Kidney capillary endothelial cell (primary cell): Measurements from ENCODE around the gene IRX4.

Source experiments
- DNase-seq: peaks from one replicate; pipeline ENCODE4 v3.0.0-alpha.2; 2018; ENCODE audit warnings: low spot score

Gene IRX4

DNA sequence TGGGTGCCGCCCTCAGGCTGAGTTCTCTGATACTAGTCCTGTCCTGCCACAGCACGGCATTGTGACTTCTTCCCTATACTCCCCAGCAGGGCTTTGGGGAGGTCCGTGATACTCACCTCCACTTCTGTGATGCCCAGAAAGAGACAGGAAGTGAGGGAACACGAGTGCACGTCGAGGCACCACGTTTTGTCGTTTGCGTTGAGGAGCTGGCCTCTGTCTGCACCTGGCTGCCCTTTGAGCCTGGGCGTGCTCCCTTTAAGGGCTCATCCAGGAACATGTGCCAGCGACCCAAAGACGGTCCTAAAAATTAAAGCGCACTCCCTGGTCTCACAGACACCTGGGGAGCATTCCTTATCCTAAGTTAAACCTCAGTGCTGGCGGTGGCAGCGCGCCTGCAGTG lies 8.7 kb upstream of the IRX4 start:
- no peak for DNase-seq

DNA sequence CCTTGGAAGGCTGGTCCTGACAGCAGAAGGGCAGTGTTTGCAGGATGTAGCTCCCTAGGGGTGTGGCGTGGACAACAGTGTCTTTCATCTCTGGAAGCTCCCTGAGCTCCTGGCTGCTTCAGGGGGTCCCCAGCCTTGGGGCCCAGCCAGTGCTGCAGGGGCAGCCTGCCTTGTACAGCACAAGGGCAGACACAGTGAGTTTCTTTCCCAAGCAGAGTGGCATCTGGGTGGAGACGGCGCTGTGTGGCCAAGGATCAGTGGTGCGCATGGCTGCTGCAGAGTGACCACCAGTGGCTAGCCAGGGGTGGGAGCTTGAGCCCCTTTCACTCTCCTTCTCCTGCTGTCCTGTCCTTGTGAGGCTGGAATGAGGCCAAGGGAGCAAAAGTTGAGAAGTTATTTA lies 7.6 kb upstream of the IRX4 start:
- no peak for DNase-seq

DNA sequence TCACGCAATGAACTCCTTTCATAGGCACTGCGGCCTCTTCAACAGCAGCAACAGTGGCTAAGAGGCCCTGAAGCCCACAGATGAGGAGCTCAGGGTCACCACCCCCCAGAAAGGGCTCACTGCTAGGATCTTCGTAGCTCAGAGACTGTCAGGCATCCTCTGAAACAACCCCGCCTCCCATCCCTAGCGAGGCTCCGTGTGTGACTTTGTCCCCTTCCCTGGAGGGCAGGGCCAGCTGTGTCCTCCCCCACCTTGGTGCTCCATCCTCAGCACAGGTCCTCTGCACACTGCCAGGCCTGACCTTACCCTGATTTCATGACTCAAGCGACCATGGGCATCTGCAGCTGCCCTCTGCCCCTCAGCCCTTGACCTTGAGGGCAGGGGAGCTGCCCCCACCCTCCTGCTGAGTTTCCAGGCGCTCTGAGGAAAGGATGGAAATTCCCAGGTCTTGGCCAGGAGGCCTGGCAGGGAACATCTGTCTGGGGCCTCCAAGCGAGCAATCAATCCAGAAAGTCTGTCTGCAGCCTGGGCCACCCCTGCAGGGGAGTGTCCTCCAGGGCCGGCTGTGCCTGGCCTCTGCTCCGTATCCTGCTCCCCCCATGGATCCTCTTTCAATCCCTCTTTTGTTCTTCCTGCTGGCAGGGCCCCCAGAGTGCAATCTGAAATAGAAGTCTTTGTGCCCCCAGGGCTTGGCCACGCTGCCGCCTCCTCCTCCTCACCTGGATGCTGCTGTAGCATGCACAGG lies 6.8 kb upstream of the IRX4 start:
- no peak for DNase-seq

DNA sequence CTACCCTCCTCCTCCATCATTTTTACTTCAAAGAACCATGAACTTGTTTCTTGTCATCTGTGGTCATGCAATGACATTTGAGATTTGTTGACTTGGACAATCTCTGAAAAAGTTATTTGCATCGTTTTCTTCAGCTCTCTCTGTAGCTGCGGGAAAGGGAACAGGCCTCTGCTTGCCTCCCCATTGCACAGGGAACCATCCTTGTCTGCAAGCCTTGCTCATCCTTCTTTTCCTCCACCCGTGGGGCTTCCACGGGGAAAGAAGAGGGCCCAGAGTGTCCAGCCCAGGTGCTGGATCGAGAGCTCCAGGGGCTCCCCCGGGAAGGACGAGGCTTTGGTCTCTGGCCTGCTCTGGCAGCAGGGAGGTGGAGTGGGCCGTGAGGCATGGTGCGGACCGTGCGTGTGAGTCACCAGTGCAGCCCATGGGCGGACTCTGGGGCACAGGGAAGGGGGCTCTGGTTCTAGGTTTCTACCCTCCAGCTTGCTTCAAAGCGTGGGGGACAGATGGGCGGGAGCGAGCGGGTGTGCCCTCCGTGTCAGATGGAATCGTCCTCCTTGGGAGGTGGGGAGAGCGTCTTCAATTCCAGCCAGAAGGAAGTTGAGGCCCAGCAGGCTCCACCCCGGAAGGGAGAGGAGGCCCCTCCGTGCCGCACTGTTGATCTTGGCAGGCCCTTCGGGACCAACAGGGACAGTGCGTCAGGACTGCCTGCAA lies 6.0 kb upstream of the IRX4 start:
- DNase-seq = no peak

DNA sequence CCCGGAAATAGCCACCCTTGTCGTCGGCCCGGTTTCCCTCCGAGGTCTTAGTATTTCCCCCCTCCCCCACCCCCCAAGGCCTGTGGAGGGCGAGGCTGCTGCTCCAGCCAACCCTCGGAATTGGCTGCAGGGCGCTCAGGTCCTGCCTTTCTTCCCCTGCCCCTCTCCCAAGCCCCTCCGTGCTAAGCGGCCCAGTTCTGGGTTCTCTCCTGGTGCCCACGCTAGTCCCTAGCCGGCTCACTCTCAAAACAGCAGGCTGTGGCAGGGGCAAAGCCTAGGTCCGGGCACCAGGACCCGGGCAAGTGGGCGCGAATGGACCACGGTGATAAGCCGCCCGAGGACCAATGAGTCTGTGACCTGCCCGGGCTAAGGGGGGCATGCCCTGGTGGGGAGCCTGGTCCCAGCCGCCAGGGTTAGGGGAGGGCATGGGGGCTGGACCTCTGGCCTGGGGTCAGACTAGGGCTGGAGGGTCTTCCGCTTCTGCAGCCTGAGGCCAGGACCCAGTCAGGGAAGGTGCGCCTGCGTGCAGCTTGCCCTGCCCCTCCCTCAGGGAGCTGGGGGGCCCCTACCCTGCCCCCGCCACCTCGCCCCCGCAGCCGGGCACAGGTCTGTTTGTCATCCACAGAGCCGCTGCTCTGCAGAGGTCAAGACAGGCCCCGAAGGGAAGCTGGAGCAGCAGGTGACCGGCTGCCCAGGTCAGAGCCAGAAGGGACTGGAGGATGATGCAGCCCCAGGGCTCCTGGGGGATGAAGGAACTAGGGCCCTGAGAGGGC lies 5.0 kb upstream of the IRX4 start:
- no peak for DNase-seq

DNA sequence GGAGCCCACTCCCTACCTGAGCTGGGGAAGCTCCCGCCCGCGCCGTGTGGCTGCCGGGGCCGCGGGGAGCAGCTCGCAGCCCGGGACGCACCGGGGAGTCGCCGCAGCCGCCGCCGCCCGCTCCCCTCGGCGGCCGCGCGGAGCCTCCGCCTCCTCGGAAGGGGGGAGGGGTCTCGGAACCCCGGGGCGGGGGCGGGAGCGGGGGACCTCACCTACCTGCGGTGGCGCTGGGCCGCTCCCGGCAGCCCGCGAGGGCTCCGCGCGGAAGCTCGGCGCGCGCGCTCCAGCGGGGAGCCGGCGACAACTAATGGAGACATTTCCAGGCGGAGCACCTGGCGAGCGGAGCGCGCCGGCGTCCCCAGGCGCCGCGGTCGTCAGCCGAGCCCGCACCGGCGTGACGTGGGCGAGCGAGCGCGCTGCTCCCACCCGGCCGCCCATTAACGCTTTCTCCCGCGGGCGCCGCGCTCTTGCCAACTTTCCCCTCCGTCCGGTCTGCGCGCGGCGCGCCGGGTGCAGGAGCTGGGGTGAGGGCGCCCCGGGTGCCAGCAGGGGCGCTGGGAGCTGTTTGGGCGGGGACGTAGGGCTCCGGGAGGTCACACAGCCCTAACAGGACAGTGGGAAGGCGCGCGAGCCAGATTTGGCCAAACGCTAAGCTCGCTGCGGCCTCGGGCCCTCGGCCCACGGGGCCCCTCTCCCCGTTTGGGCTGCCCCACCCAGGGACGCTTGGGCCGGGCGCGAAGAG lies 4.3 kb upstream of the IRX4 start:
- DNase-seq = no peak

DNA sequence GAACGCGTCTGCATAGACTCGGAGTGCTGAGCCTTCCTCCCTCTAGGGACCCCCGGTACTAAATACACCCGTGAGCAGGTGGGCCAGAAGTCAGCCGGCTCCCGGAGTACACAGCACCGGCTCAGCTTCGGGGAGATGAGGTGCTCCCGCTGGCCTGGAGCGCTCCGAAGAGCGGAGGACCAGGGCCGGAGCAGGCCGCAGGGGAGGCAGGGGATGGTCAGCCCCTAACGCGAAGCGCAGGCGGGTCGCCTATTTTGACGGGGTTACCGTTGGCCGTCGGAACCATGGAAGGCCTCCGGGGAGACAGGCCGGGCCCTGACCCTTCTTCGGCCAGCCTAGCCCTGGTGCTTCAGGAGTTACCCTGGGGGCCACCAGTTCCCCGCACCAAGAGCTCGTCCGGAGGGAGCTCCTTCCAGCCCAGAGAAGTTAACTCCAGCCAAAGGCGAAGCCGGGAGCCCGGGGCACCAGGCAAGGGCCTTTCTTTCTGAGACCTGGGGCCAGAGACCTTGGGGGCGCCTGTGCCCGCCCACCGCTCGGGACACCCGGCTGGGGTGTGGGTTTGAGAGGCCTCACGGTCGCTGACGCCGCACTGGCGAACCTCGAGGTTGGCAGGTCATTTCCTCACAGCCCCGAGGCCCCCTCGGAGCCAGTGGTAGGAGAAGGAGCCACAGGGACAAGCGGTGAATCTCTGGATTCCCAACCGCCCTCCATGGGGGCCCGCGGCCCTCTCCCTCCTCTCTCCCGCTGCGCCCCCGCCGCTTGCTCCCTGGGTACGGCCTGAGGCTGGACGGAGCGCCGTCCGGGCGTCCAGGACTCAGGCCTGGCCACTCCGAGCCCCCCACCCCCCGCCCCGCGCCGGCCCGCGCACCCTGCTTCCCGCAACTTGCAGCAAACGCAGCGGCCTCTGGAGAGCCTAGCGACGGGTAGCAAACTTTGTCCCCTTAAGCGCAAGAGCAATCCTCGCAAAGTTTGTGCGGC lies 3.4 kb upstream of the IRX4 start:
- DNase-seq = no peak

DNA sequence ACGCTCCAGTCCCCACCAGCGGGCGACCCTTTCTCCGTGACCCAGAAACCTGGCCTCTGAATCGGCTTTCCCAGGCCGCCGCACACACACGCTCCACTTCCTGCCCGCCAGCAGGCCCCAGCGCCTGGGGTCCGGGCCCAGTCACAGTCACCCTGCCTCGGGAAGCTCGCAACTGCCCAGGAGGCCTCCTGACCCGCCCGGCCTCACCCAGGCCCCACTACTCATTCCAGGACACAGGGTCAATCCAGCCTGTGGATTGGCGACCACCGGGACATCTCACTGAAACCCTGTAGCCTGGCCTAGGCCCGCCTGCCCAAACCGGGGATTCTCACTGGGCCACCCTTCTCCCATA lies 2.7 kb upstream of the IRX4 start:
- no peak for DNase-seq

DNA sequence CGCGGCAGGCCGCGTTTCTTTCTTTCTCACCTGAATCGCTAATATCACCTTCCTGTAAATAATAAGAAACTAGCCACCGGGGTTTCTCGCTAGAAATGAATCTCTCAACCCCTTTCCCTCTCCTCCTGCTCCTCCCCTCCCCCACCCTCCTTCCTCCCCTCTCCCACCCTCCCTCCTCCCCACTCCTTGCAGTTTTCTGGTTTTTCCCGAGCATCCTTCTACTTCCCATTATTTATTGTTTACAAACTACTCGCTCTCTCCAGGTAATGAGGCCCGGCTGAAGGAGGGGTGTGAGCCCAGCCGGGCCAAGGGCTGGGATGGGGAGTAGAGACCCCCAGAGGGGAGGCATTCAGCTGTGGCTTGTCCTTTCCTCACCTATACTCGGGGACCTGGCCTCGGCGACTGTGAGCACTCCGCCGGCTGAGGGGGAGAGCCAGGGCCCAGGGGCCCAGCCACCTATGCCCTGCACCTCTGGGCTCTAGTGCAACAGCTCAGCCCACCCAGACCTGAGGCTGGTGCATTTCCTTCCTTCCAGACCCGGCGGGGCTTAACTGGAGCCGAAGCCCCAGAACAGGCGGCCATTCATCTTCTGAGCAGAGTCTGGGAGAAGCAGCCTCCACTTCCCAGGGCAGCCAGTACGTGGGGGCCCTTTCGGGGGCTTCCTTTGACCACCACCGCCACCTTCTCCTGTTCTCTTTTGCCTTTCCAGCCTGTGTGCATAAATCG lies 2.1 kb upstream of the IRX4 start:
- DNase-seq = no peak

DNA sequence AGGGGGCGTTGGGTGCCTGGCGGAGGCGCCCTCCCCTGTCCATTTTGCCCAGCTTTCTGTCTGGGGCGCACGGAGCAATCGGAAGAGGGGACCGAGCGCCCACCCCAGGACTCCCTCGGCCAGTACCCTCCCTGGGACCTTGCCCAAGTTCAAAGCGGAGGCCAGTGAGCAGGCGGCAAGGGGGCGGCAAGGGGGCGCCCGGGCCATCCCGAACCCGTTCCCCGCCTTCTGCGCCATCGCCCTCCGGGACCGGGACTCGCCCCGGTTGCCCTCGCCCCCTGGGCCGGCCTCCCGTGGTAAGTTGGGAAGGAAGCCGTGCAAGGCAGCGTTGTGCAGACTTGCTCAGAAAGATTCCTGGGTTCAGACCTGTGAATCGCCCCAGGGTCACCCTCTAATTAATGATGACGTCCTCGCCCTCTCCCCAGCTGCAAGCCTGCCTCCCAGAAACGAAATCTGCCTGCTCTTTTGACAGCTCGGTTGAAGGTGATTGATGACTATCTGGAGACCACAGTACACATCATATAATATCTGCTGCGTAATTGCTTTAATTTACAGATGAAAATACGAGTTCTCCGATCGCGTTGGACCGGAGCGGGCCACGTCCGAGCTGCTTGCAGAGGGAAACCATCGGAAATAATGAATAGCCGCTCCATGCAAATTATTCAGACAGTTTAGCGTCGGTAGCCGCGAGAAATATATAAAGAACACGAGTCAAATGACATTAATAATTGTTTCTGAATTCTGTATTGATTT lies 1.4 kb upstream of the IRX4 start:
- DNase-seq = no peak

DNA sequence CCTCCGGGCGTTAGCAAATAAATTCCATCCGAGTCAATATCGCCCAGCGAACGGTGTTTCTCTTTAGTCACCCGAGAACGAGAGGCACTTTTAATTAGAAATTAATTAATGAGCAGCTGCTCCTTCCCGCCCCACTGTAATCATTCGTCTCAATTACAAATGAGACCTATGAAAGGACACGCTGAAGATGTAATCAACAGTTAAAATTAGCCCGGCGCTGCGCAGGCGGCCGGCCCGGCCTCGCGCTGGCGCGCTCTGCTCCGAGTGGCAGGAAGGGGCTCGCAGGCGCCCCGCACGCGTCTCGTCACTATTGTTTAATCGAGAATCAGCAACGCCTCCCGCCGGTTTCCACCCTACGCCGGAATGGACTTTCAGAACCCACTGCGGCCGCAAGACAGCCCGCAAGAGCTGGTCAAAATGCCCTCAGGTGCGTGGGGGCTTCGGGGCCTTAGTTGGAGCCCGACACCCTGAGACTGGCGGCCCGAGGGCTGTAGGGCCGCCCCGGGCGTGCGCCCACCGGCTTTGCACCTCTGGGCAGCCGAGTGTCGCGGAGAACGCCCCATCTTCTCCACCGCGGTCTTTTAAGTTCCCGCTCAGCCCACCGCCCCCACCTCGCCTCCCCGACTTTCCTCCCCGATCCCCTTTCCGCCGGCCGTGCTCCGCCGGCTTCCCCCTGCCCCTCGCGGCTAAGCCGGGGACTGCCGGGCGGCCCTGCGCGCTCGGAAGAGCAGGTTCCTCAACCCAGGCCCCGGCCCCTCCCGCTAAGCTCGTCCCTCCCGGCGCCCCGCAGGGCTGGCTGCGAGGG lies 597 bp upstream of the IRX4 start:
- DNase-seq = no peak

DNA sequence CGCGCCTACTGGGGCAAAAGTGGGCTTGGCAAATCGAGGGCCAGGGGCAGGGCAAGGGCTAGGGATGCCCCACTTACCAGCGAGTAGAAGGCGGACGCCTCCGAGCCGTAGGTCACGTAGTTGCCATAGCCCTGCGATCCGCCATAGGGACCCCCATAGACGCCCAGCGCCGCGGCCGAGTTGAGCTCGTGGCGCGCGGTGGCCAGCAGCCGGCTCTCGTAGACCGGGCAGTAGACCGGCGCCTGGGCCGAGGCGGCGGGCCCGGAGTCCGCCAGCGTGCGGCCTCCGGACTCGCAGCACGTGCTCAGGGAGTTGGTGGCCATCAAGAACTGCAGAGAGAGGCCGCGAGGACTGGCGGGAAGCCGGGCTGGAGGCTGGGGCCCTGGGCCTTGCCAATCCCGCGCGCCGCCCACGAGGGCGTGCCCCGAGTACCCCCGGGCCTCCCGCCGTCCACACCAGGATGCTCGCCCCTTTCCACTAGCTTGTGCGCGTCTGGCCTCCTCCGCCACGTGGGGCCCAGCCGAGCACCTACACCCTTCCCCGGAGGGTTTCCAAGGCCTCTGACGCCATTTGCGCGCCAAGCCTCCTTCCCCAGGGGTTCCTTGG lies 891 bp downstream of the IRX4 start:
- no peak for DNase-seq

DNA sequence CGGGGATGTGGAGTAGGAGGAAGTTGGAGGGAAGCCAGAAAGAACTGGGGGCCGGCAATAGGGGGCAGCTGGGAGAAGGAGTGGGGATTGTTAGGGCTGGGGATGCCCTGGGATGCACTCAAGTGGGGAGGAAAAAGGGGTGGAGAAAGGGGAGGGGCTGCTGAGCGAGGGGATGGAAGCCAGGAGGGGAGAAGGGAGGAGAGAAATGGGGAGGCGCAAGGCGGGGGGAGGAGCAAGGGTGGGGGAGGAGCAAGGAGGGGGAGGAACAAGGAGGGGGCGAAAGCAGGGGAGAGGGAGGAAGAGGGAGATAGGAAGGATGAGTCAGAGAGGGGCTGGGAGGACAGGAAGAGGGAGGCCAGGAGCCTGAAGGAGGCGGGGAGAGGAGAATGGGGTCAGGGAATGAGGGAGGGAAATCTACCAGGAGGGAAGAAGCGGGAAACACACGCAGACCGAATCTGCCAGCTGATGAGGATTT lies 1.6 kb downstream of the IRX4 start:
- no peak for DNase-seq

DNA sequence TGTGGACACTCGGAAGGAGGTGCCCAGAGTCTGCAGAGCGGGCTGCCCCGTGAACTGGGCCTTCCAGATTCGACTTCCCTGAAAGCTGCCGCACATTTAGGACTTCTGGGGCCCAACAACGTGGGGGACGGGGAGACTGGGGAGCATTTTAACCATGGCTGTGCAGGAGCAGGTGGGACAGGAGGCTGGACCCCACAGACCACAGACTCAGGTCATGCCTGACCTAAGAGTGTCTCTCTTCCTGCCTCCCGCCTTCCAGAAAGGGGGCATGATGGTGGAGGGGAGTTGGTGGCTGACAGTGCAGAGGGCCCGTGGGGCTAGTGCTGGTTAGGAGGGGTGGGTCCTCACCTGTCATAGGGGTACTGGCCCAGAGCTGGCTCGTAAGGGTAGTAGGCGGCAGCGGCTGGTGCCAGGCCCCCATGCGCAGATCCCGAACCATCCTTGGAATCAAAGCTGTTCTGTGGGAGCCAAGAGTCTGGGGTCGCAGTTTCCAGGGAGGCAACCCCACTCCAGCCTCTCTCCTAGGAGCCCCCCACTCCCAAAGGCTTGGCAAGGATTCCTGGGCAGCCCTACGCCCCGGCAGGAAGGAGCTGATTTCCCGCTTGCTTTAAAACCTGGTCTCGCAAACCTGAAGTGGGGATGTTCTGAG lies 2.2 kb downstream of the IRX4 start:
- no peak for DNase-seq

DNA sequence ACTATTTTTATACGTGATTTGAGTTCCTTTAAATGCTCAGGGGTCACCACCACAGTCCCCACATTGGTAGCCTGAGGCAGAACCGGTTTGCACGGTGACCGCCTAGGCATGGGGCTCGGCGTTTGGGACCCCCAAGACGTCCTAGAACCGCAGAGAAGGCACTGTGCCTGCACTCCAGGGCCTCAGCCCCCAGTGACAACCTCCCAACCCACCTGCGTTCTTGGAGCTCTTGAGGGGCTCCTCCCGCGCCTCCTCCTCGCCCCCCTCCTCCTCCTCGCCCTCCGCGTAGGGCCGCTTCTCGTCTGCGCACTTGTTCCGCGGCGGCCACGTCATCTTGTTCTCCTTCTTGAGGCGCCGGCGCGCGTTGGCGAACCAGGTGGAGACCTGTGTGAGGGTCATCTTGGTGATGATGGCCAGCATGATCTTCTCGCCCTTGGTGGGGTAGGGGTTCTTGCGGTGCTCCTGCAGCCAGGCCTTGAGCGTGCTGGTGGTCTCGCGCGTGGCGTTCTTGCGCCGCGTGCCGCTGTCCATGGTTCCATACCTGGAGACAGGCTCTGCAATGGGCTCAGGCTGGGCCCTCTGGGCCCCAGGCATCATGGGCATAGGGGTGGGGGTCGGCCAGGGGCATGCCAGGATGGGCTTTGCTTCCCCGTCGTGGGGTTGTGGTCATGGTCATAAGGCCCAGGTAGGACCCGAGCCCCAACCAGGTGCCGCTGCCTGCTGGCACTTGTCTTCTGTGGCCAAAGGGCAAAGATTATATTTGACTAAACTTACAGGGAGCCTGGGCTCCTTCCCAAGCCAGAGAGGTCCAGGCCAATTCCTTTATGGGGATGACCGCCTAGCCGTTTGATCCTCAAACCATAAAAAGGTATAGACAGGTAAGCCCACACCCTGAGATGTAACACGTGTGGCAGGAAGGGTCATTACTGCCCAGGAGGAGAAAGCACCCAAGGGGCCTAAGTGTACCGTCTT lies 3.1 kb downstream of the IRX4 start:
- DNase-seq = no peak

DNA sequence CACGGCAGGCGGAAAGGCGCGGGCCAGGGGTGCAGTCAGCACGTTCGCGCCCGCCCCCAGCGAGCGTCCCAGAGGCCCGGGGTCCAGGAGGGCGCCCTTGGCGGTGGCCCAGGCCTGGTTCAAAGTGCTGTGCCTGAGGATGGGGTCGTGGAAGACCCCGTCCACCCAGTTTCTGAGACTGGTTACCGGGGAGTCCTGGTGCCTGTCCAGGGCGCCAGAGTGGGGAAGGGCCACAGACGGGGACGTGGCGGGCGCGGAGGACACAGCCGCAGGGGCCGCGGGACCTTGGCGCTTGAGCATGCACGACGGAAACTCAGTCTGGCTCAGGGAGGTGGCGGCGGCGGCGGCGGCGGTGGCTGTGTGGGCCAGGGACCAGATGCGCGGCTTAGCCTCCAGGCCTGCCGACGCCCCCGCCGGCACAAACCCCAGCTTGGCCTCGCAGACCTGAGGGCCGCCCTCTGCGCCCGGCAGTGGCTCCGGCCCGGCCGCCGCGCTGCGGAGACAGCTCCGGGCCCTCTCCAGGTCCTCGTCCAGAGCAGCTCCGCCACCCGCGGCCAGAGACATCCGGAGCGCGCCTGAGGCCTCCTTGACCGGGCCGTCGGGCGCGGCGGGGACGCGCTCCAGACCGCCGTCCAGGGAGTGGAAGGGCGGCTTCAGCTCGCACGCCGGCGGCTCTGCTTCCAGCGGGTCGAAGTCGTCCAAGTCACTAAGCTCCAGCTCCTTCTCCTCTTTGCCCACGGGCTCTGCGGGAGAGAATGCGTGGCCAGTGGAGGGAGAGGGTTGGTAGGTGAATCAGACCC lies 4.5 kb downstream of the IRX4 start:
- DNase-seq = no peak
